Endodermal cell (in vitro differentiated cells): ENCODE measurements around the gene FARP1. TPM values are rescaled to one million over a fixed set of nuclear protein-coding genes. Genes with fewer than 3 reads are reported as not detected.

Experiments used
- DNase-seq: peaks from one replicate; pipeline ENCODE4 v3.0.0-alpha.2; 2017
- H3K27ac ChIP-seq: 2 replicates; pipeline ENCODE4 v1.5.1; 2013; ENCODE audit warnings: mild to moderate bottlenecking, low read depth, low read length, moderate library complexity
- H3K27me3 ChIP-seq: 2 replicates; pipeline ENCODE4 v1.6.1; 2013; ENCODE audit warnings: mild to moderate bottlenecking, low read length, moderate library complexity; ENCODE audit not compliant: insufficient read depth, control insufficient read depth, poor library complexity, severe bottlenecking
- H3K36me3 ChIP-seq: 2 replicates; pipeline ENCODE4 v1.7.0; 2013; ENCODE audit warnings: mild to moderate bottlenecking, low read length, moderate library complexity; ENCODE audit not compliant: control insufficient read depth, insufficient read depth
- H3K4me1 ChIP-seq: one replicate; pipeline ENCODE4 v1.7.0; 2013; ENCODE audit warnings: low read length; ENCODE audit not compliant: control insufficient read depth, insufficient read depth
- H3K4me3 ChIP-seq: 2 replicates; pipeline ENCODE4 v1.5.1; 2013; ENCODE audit warnings: mild to moderate bottlenecking, low read length, moderate library complexity
- H3K9ac ChIP-seq: 2 replicates; pipeline ENCODE4 v1.6.1; 2013; ENCODE audit warnings: mild to moderate bottlenecking, low read length, moderate library complexity; ENCODE audit not compliant: poor library complexity, severe bottlenecking; ENCODE audit errors: extremely low read depth
- H3K9me3 ChIP-seq: 2 replicates; pipeline ENCODE4 v1.6.1; 2013; ENCODE audit warnings: mild to moderate bottlenecking, low read length, moderate library complexity; ENCODE audit not compliant: control insufficient read depth
- H3K27ac Mint-ChIP-seq: 2 replicates; pipeline ENCODE4 v1.8.0; 2020; ENCODE audit warnings: mixed read lengths
- H3K27me3 Mint-ChIP-seq: 2 replicates; pipeline ENCODE4 v1.8.0; 2021; ENCODE audit warnings: mild to moderate bottlenecking, mixed read lengths; ENCODE audit not compliant: insufficient read depth
- H3K36me3 Mint-ChIP-seq: 2 replicates; pipeline ENCODE4 v1.8.0; 2020; ENCODE audit warnings: low read depth, mixed read lengths
- H3K4me1 Mint-ChIP-seq: 2 replicates; pipeline ENCODE4 v1.8.0; 2020; ENCODE audit warnings: mixed read lengths
- H3K4me3 Mint-ChIP-seq: 2 replicates; pipeline ENCODE4 v1.8.0; 2020; ENCODE audit warnings: mild to moderate bottlenecking, moderate library complexity, mixed read lengths
- H3K9me3 Mint-ChIP-seq: 2 replicates; pipeline ENCODE4 v1.8.0; 2020; ENCODE audit warnings: mild to moderate bottlenecking, mixed read lengths
- CTCF ChIP-seq: fragments of 200-600 bp; sonication (generic); conservative IDR thresholded peaks from 2 replicates; pipeline ENCODE4 v1.5.0; 2021; ENCODE audit warnings: antibody characterized with exemption, mild to moderate bottlenecking
- WGBS, 2 experiments: methylation state at CpG; one replicate each; pipeline versions ENCODE4 v1.1.5 to v1.1.7; 2013; ENCODE audit warnings: missing lambda C conversion rate in 2 of 2, mixed read lengths in 1 of 2; ENCODE audit not compliant: insufficient coverage in 1 of 2, insufficient read length in 1 of 2; 5-methylcytosine and 5-hydroxymethylcytosine counted together
- total RNA-seq, 2 donors: library from RNA; stranded (reverse); fragmentation: NEBNext Ultra II Directional in 1 of 2; extraction: Animal tissue kit (Norgen Biotek cat#: 25700) in 1 of 2; gene quantifications; 2 replicates in 1 of 2; 3 replicates in 1 of 2; pipeline ENCODE4 v1.2.1, GENCODE V29; 2021

The FARP1 gene
- total RNA-seq, 2 donors from 2014 or later = 237 to 319 TPM

GRCh38 chr13:98223741-98224140, 80.8 kb downstream of the FARP1 start:
- Mint-ChIP-seq H3K9me3 (peaks cover 13% of the 10 kb centered on the region), H3K27ac (no peak overlapping the region)

DNA sequence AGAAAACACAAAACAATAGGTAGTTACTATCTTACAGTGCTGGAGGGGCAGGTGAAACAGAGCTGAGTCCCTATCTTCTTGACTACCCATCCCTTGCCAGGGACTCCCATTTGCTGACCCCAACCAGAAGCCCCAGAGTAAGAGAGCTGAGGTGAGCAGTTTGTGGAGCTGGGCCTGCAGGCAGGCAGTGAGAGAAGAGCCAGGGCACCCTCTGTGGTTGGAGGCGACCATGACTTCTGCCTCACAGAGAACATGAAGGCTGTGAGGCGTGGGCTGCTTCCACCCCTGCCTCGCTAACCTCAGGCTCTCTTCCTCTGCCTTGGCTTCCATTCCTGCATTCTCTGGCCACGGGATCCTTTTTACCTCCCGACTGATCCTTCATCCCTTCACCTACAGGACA, 81.7 kb downstream of the FARP1 start:
- H3K27me3 Mint-ChIP-seq = no peaks in the 10 kb centered on the region
- H3K27ac Mint-ChIP-seq = no peak overlapping the region
- no peaks in the 10 kb centered on the region for H3K4me1 ChIP-seq
- peaks cover 13% of the 10 kb centered on the region for H3K4me1 Mint-ChIP-seq
- no peak overlapping the region for H3K4me3 ChIP-seq
- H3K9me3 Mint-ChIP-seq = peaks cover 13% of the 10 kb centered on the region
- peak; percentile 51 for DNase-seq
- no peak overlapping the region for H3K4me3 Mint-ChIP-seq
- H3K9ac ChIP-seq = no peak overlapping the region
- whole genome bisulfite sequencing, 2 experiments = 92 to 97% methylated on average over 5 of the region's 5 CpGs
- peaks cover 20% of the 10 kb centered on the region for H3K9me3 ChIP-seq
- no peak overlapping the region for H3K27ac ChIP-seq
- peaks cover 57% of the 10 kb centered on the region for H3K36me3 Mint-ChIP-seq
- TF ChIP-seq CTCF = peak; percentile 14
- no peaks in the 10 kb centered on the region for H3K27me3 ChIP-seq
- peaks cover 79% of the 10 kb centered on the region for H3K36me3 ChIP-seq

More at GRCh38 chr13:98223741-98224140, 80.8 kb downstream of the FARP1 start:
- Mint-ChIP-seq H3K4me3 (no peak overlapping the region), H3K27me3 (no peaks in the 10 kb centered on the region), H3K36me3 (peaks cover 55% of the 10 kb centered on the region), H3K4me1 (peaks cover 13% of the 10 kb centered on the region)
- no peak for DNase-seq
- Histone ChIP-seq H3K4me3 (no peak overlapping the region), H3K27me3 (no peaks in the 10 kb centered on the region), H3K36me3 (peaks cover 76% of the 10 kb centered on the region), H3K9me3 (peaks cover 15% of the 10 kb centered on the region), H3K4me1 (no peaks in the 10 kb centered on the region), H3K9ac (no peak overlapping the region), H3K27ac (no peak overlapping the region)
- TF ChIP-seq CTCF = no peak

DNA sequence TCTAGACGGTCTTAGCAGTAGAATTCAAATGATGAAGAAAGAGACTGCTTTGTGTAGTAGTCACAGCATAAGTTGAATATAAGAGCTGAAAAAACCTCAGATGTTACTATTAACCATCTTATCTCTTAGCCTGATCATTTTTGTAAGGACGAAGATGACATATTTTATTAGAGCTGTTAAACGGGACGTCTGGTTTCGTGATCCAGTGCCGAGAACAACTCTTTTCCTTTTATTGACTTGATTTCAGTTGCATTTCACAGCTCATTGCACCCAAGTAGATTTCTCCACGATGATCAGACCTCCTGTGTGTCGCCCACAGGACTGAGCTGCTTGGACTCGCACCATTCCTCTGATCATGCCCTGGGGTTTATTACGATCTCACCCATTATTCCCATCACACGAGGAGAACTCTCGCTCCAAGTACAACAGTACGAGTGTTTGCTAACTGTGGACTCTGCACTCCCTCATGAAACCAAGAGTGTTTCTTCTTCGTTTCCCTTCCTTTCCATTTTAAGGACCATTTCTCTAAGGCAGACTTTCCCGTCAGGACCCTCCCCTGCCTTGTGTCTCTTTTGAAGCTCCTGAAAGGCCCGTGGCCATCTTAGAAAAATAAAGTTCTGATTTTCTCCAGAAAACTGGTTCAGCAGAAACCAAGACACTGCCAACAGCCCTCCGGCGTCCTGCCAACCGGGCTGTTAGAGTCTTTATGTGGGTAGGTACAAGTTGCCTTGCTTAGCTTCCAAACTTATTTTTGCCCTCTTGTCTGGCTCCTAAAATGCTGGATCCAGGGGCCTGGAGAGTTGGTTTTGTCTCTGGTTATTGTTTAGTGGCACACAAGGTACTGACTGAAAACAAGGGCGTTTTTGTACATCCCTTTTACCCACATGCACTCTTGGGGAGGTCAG, 82.4 kb downstream of the FARP1 start:
- Mint-ChIP-seq H3K4me3 (no peak overlapping the region), H3K27ac (peak overlapping the region; percentile 12), H3K9me3 (peaks cover 19% of the 10 kb centered on the region), H3K27me3 (no peaks in the 10 kb centered on the region), H3K4me1 (peaks cover 6% of the 10 kb centered on the region), H3K36me3 (peaks cover 58% of the 10 kb centered on the region)
- Histone ChIP-seq H3K4me1 (no peaks in the 10 kb centered on the region), H3K36me3 (peaks cover 81% of the 10 kb centered on the region), H3K9me3 (peaks cover 26% of the 10 kb centered on the region), H3K9ac (no peak overlapping the region), H3K27me3 (no peaks in the 10 kb centered on the region), H3K27ac (peak overlapping the region; percentile 6), H3K4me3 (no peak overlapping the region)
- WGBS, 2 experiments = 95 to 97% methylated on average over 17 to 20 of the region's 20 CpGs
- DNase-seq = peak; percentile 16
- no peak for TF ChIP-seq CTCF
